ENCODE data around the gene TAMALIN. TPM values are rescaled to one million over a fixed set of nuclear protein-coding genes. Genes with fewer than 3 reads are reported as not detected.
A peak's percentile ranks its signal among the peaks of the same experiment; 100 is the strongest.

The TAMALIN gene
- total and polyA plus RNA-seq, 9 donors, result 17.0 to 25.1 (median 19.0) TPM

DNA sequence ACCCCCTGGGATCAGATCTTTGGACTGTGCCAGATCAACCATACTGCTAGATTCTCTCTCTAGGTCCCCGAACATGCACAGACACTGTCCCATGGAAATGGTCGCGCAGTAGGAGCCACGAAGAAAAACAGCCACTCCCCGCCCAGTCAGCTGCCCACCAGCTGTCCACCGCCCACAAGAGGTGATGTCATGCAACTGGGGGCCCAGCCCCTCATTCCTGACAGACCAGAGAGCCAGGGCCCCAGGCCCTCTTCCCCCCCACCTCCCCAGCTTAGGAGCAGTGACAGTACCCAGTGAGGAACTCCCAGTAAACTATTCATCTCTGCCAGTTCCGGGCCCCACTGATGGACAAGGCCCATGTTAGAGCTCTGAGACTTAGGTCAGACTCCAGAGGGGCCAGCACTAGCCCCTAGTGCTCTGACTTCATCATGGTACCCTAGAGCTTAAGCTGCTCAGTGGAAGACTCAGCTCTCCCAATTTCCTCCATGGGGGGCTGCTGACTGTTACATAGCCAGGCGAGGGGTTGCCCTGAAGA, 3.7 kb upstream of the TAMALIN start:
- DNase-seq, result no peak
- 68% methylated on average over 7 of the region's 8 CpGs for WGBS (ENCODE audit: insufficient coverage)
- Histone ChIP-seq H3K4me1 (ENCODE audit: control insufficient read depth, insufficient read depth, low read length) (peaks cover 35% of the 10 kb centered on the region), H3K4me3 (ENCODE audit: low read length) (no peak overlapping the region), H3K9me3 (replicated peaks; ENCODE audit: control insufficient read depth, low read depth, low read length) (no peaks in the 10 kb centered on the region), H3K27ac (ENCODE audit: low read length) (no peak overlapping the region), H3K36me3 (ENCODE audit: control insufficient read depth, insufficient read depth, low read length) (peaks cover 4% of the 10 kb centered on the region), H3K27me3 (ENCODE audit: control insufficient read depth, insufficient read depth, low read length) (peaks cover 17% of the 10 kb centered on the region)

DNA sequence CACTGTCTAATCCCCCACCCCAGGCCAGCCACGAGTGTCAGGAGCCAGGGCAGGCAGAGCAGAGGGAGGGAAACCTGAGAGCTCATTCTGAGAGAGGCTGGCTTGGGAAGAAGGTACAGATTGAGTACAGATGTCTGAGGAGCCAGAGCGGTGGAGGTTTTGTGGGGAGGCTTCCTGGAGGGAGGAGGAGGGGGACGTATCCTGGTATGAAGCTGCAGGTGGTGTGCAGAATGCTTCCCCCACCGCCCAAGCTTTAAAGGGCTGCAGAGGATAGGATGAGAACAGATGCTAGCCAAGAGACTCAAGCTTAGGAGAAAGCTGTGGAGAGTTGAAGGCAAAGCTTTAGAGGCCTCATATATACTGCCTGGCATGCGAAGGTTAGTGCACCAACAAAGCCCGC, 3.2 kb upstream of the TAMALIN start:
- Histone ChIP-seq H3K36me3 (ENCODE audit: control insufficient read depth, insufficient read depth, low read length) (peaks cover 4% of the 10 kb centered on the region), H3K27ac (ENCODE audit: low read length) (no peak overlapping the region), H3K4me3 (ENCODE audit: low read length) (no peak overlapping the region), H3K9me3 (replicated peaks; ENCODE audit: control insufficient read depth, low read depth, low read length) (no peaks in the 10 kb centered on the region), H3K27me3 (ENCODE audit: control insufficient read depth, insufficient read depth, low read length) (peaks cover 18% of the 10 kb centered on the region), H3K4me1 (ENCODE audit: control insufficient read depth, insufficient read depth, low read length) (peaks cover 40% of the 10 kb centered on the region)
- no peak for DNase-seq
- WGBS (ENCODE audit: insufficient coverage), result 52% methylated on average over 5 of the region's 6 CpGs

DNA sequence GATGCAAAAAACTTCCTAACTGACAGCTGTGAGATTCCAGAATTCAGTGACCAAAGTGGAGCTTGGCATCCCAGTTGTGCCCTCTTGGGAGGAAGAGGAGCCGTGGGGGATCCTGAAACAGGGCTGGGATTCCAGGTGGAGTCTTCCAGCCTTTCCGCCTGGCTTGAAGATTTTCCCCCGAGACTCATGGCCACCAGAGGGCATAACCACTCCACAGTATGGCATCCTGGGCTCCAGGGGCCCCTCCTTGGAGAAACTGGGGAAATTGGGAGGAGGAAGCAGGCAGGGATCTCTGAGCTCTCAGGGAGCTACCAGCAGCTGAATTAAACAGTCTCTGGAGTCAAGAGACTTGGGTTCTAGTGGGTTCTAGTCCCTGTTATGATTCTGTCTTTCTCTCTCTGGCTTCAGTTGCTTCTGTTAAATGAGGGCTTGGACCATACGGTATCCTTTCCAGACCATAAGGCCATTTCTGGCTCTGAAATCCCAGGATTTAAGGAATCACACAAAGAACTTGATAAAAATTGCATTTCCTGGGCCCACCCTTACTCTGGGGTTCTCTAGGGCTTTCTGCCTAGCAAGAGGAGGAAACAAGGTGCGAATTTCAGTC, 2.6 kb upstream of the TAMALIN start:
- Histone ChIP-seq H3K4me3 (ENCODE audit: low read length) (no peak overlapping the region), H3K4me1 (ENCODE audit: control insufficient read depth, insufficient read depth, low read length) (peaks cover 45% of the 10 kb centered on the region), H3K27me3 (ENCODE audit: control insufficient read depth, insufficient read depth, low read length) (peaks cover 18% of the 10 kb centered on the region), H3K27ac (ENCODE audit: low read length) (no peak overlapping the region), H3K9me3 (replicated peaks; ENCODE audit: control insufficient read depth, low read depth, low read length) (no peaks in the 10 kb centered on the region), H3K36me3 (ENCODE audit: control insufficient read depth, insufficient read depth, low read length) (peaks cover 4% of the 10 kb centered on the region)
- 45% methylated on average over 2 of the region's 5 CpGs for WGBS (ENCODE audit: insufficient coverage)
- peak; percentile 53 for DNase-seq

DNA sequence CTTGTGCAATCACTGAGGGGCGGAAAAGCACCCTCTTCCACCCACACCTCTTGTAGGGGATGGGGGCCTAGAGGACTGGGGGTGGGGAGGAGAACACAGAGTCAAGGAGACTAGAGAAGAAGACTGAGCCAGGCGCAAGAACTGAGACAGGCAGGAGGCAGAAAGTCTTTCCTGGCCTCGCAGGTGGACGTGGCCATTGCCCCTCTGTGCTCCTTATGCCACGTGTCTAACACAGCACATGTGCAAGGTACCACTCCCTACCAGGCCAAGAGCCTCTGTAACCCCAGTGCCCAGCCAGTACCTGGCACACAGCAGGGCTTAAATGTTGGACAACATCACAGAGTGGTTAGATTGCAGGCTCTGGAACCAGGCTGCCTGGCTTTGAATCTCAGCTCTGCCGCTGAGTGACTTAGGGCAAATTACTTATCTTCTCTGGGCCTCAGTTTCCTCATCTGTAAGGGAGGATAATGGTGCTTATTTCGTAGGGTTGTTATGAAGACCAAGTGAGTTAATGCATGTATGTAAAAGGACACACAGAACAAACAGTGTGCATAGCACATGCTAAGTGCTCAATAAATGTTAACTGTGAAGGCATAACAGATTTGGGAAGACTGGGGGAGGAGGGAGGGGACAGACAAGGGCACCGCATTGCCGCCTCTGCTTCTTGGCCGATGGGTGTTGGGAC, 1.4 kb upstream of the TAMALIN start:
- Histone ChIP-seq H3K9me3 (replicated peaks; ENCODE audit: control insufficient read depth, low read depth, low read length) (no peaks in the 10 kb centered on the region), H3K27me3 (ENCODE audit: control insufficient read depth, insufficient read depth, low read length) (peaks cover 18% of the 10 kb centered on the region), H3K4me3 (ENCODE audit: low read length) (no peak overlapping the region), H3K27ac (ENCODE audit: low read length) (no peak overlapping the region), H3K36me3 (ENCODE audit: control insufficient read depth, insufficient read depth, low read length) (no peaks in the 10 kb centered on the region), H3K4me1 (ENCODE audit: control insufficient read depth, insufficient read depth, low read length) (peaks cover 56% of the 10 kb centered on the region)
- WGBS (ENCODE audit: insufficient coverage), result 80% methylated on average over 5 of the region's 10 CpGs
- DNase-seq, result no peak

DNA sequence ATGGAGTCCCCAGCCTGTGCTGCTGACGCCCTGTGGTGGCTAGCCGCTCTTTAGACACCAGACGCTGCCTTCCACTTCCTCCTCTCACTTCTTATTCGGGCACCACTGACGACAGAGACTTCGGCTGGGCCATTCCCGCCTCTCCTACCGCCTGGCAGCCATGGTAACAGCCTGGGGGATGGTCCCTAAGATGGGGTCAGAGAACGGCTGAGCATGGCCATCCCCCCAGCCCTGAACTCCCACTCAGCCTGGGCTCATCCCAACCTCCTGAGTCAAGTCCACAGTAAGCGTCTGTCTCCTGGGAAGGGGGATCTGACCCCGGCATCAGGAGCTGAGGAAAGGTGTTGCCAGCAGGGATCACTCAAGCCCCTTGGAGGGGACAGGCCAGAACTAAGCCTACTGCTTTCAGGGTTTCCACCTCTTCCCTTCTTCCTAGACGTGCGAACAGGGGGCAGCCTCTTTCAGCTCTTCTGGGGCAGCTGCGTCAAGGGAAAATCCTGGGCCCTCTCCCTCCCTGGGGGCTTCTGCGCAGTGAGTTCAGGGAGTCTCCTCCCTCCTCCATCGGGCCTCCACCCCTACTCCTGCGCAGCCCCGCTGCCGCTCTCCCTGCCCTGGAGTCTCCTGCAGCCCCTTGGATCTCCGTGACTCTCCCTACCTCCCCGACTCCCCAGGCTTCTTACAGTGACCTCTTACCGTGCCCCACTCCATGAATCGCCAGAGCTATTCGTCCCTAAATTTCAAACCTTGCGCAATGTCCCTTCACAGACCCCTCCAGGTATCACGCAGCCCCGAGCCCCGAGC, 643 bp upstream of the TAMALIN start:
- Histone ChIP-seq H3K4me3 (ENCODE audit: low read length) (peak overlapping the region; percentile 28), H3K27me3 (ENCODE audit: control insufficient read depth, insufficient read depth, low read length) (peaks cover 18% of the 10 kb centered on the region), H3K4me1 (ENCODE audit: control insufficient read depth, insufficient read depth, low read length) (peaks cover 64% of the 10 kb centered on the region), H3K9me3 (replicated peaks; ENCODE audit: control insufficient read depth, low read depth, low read length) (no peaks in the 10 kb centered on the region), H3K36me3 (ENCODE audit: control insufficient read depth, insufficient read depth, low read length) (peaks cover 7% of the 10 kb centered on the region), H3K27ac (ENCODE audit: low read length) (no peak overlapping the region)
- 18% methylated on average over 20 of the region's 28 CpGs for WGBS (ENCODE audit: insufficient coverage)
- DNase-seq, result peak; percentile 68

DNA sequence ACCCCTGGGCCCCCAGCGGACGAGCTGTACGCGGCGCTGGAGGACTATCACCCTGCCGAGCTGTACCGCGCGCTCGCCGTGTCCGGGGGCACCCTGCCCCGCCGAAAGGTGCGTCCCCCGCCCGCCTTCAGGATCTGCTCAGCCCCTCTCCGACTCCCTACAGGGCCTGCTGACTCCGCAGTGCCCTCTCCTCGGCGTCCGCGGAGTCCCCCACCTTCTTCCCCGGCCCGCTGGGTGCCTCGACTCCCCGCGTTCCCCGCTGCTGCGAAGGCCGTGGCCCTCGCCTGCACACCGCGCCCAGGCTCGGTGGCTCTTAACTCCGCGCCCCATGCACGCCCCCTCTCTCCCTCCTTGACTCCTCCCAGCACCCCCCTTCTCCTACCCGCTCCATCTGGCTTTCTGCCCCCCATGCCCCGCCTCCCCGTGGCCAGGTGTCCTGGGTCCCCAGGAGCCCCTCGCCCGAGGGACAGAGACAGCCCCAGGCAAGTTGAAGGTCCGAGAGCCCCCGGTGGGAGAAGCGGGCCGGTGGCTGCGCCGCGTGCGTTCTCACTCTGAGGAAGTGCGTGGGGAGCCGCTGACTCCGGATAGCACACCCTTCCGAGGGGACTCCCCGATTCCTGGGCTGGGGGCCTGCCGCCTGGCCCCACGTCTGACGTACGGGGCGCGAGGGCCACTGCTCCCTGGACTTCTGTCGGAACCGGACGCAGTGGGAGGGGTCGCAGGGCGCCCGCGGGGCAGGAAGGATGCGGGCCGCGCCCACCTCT, 594 bp downstream of the TAMALIN start:
- H3K4me1 ChIP-seq (ENCODE audit: control insufficient read depth, insufficient read depth, low read length), result peaks cover 70% of the 10 kb centered on the region
- peak overlapping the region; percentile 99 for H3K27ac ChIP-seq (ENCODE audit: low read length)
- peak; percentile 73 for DNase-seq
- H3K36me3 ChIP-seq (ENCODE audit: control insufficient read depth, insufficient read depth, low read length), result peaks cover 16% of the 10 kb centered on the region
- peaks cover 18% of the 10 kb centered on the region for H3K27me3 ChIP-seq (ENCODE audit: control insufficient read depth, insufficient read depth, low read length)
- no peaks in the 10 kb centered on the region for H3K9me3 ChIP-seq (replicated peaks; ENCODE audit: control insufficient read depth, low read depth, low read length)
- peak overlapping the region; percentile 84 for H3K4me3 ChIP-seq (ENCODE audit: low read length)
- WGBS (ENCODE audit: insufficient coverage), result under 1% methylated on average over 71 of the region's 72 CpGs

DNA sequence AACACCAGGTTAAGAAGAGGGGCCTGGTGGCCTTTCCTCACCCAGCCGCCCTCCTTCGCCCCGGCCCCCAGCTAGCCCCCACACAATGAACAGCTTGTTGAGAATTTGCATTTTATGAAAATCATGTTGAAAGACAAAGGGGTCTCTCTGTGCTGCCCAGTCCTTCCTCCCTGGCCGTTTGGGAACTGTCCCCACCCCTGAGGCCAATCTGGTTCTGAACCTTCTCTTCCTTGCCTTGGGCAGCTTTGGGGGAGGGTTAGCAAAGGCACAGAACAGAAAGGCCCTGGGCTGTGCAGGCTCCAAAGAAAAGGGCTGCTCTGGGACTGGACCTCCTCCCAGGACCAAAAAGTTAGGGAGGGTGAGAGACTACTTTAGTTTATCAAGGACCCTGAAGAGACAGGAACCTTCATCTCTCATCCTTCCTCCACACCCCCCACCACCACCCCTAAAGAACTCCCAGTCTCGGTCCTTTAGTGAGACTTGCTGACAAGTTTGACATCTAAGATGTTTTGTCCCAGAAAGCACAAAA, 1.3 kb downstream of the TAMALIN start:
- peaks cover 18% of the 10 kb centered on the region for H3K27me3 ChIP-seq (ENCODE audit: control insufficient read depth, insufficient read depth, low read length)
- DNase-seq, result no peak
- peaks cover 21% of the 10 kb centered on the region for H3K36me3 ChIP-seq (ENCODE audit: control insufficient read depth, insufficient read depth, low read length)
- peak overlapping the region; percentile 84 for H3K4me3 ChIP-seq (ENCODE audit: low read length)
- peaks cover 65% of the 10 kb centered on the region for H3K4me1 ChIP-seq (ENCODE audit: control insufficient read depth, insufficient read depth, low read length)
- WGBS (ENCODE audit: insufficient coverage), result no CpG with 5 or more reads among the region's 5 CpGs
- H3K9me3 ChIP-seq (replicated peaks; ENCODE audit: control insufficient read depth, low read depth, low read length), result no peaks in the 10 kb centered on the region
- peak overlapping the region; percentile 99 for H3K27ac ChIP-seq (ENCODE audit: low read length)

DNA sequence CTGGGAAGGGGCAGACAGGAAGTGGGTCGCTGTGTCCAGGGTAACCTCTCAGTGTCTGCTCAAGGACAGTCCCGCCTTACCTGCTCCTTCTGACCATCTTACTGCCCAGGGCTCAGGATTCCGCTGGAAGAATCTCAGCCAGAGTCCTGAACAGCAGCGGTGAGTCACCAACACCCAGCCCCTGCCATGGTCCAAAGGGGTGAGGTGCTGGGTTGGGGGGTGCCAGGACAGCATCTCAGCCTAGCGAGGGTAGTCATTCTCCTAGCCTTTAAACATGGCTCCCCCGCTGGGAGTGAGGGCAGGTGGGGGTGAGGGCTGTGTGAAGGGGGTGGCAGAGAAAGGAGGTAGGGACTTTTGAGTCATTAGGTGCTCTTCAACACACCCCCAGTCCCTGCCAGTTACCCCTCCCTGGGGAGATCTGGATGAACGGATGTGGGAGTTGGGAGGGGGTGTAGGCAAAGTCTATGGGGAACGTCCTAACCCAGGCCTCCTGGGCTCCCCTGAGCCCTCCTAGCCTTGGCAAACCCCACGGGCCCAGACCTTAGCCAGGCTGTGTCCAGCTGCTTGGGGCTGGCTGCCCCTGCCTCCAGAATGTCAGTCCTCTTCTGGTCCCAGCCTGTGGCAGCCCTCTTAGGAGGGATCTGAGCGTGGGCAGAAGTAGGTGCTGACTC, 2.5 kb downstream of the TAMALIN start:
- peaks cover 31% of the 10 kb centered on the region for H3K36me3 ChIP-seq (ENCODE audit: control insufficient read depth, insufficient read depth, low read length)
- H3K4me1 ChIP-seq (ENCODE audit: control insufficient read depth, insufficient read depth, low read length), result peaks cover 54% of the 10 kb centered on the region
- peaks cover 18% of the 10 kb centered on the region for H3K27me3 ChIP-seq (ENCODE audit: control insufficient read depth, insufficient read depth, low read length)
- no peaks in the 10 kb centered on the region for H3K9me3 ChIP-seq (replicated peaks; ENCODE audit: control insufficient read depth, low read depth, low read length)
- 78% methylated on average over 6 of the region's 10 CpGs for WGBS (ENCODE audit: insufficient coverage)
- no peak for DNase-seq
- H3K27ac ChIP-seq (ENCODE audit: low read length), result peak overlapping the region; percentile 99
- no peak overlapping the region for H3K4me3 ChIP-seq (ENCODE audit: low read length)

DNA sequence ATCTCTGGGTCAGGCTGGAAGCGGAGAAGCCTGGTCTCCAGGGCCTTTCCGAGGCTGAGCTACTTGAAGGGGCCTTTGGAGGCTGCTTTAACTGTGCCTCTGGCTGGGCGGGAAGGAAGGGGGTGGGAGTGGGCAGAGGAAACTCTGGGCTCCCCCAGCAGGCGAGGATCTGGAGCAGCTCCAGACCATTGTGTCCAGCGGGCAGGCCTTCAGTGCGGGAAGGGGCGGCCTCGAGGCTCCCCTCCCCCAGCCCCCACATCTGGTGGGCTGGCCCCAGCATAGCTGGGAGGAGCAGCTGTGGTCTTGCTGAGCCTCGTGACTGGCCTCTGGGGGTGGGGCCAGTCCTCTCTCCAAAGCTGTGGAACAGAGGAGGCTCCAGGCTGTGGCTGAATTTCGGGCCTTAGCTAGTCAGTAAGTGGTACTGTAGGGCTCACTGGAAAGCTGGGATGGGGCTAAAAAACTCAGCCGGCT, 3.4 kb downstream of the TAMALIN start:
- Histone ChIP-seq H3K36me3 (ENCODE audit: control insufficient read depth, insufficient read depth, low read length) (peaks cover 33% of the 10 kb centered on the region), H3K27me3 (ENCODE audit: control insufficient read depth, insufficient read depth, low read length) (peaks cover 18% of the 10 kb centered on the region), H3K4me1 (ENCODE audit: control insufficient read depth, insufficient read depth, low read length) (peaks cover 55% of the 10 kb centered on the region), H3K4me3 (ENCODE audit: low read length) (peak overlapping the region; percentile 11), H3K9me3 (replicated peaks; ENCODE audit: control insufficient read depth, low read depth, low read length) (no peaks in the 10 kb centered on the region), H3K27ac (ENCODE audit: low read length) (peak overlapping the region; percentile 99)
- DNase-seq, result peak; percentile 98
- 3% methylated on average over 7 of the region's 11 CpGs for WGBS (ENCODE audit: insufficient coverage)
